ENCODE measurements around the gene FLNB. TPM values are rescaled to one million over a fixed set of nuclear protein-coding genes. Genes with fewer than 3 reads are reported as not detected.
A peak's percentile ranks its signal among the peaks of the same experiment; 100 is the strongest.

FLNB gene
- total and polyA plus RNA-seq, 2 of the 13 experiments (the other 11 are each of a cell fraction or from before 2014, with no cell fraction given) = 106 to 130 TPM

DNA sequence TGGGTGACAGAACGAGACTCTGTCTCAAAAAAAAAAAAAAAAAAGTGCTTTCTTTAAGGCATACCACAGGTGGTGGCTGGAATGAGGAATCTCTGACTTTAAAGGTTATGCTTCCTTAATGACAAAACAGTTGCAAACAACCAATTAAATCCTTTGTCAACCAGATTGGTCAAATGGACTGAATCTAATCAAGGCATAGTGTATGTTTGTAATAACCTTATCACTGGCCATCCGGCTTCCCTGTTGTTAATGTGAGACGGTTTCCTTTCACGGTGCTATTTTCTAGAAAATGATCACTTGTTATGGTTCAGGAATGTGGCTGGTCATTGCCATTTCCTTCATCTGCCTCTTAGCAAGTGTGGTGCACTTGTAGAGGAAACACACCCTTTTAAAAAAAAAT, 75.9 kb downstream of the FLNB start (continued):
- TF ChIP-seq CEBPZ (IDR thresholded peaks at IDR 0.05; ENCODE audit: low read length) = no peak
- TF ChIP-seq ZNF670 (CRISPR knock-in tag; IDR thresholded peaks at IDR 0.05; ENCODE audit: borderline replicate concordance) = no peak
- TF ChIP-seq KLF11 (CRISPR knock-in tag; IDR thresholded peaks at IDR 0.05) = no peak
- TF ChIP-seq NFYB (CRISPR knock-in tag; IDR thresholded peaks at IDR 0.05) = no peak
- TF ChIP-seq, protein P1, sequence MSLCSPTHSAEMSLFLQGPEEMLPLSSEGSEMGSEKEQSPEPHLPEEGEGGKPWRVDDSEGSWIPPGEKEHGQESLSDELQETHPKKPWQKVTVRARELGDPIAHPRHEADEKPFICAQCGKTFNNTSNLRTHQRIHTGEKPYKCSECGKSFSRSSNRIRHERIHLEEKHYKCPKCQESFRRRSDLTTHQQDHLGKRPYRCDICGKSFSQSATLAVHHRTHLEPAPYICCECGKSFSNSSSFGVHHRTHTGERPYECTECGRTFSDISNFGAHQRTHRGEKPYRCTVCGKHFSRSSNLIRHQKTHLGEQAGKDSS (CRISPR knock-in tag; IDR thresholded peaks at IDR 0.05; ENCODE audit: borderline replicate concordance, low read depth) = no peak
- no peak for TF ChIP-seq BHLHE40 (IDR thresholded peaks at IDR 0.05; ENCODE audit: low read length)
- no peak for TF ChIP-seq HCFC1 (IDR thresholded peaks at IDR 0.05; ENCODE audit: low read depth, low read length)

GRCh38 chr3:58084788-58085543, 76.7 kb downstream of the FLNB start:
- no peaks in the 10 kb centered on the region for H3K27me3 ChIP-seq (ENCODE audit: control insufficient read depth in 1 of 2, insufficient read depth in 2 of 2, low read length in 2 of 2)
- H3K79me2 ChIP-seq (ENCODE audit: insufficient read depth, low read length) = peaks cover 49% of the 10 kb centered on the region
- H3K27ac ChIP-seq (ENCODE audit: extremely low read length, insufficient read depth, low read length) = no peak overlapping the region
- H3K9me3 ChIP-seq (ENCODE audit: low read length) = no peaks in the 10 kb centered on the region
- H2AFZ ChIP-seq (ENCODE audit: low read length) = no peak overlapping the region
- peaks cover 32% of the 10 kb centered on the region for H3K4me1 ChIP-seq (ENCODE audit: insufficient read depth, low read length)
- peaks cover 3% of the 10 kb centered on the region; the same call in 1 of the 2 replicates for H4K20me1 ChIP-seq (ENCODE audit: insufficient read depth, low read length)
- in situ Hi-C loops (cut with HindIII; ENCODE audit: extremely low pct_ligation_motif_present, low pct_unique_long_range_greater_than_20kb) = no loop called here
- peaks cover 22 to 68% of the 10 kb centered on the region in 2 experiments for H3K36me3 ChIP-seq (replicated peaks in 1 of 2; ENCODE audit: control insufficient read depth in 1 of 2, insufficient read depth in 2 of 2, low read length in 2 of 2)
- no TSS peak for BruUV-seq (replicated peaks)
- no peak overlapping the region for H3K4me3 ChIP-seq (replicated peaks in 1 of 3; ENCODE audit: insufficient read depth in 1 of 3, low read depth in 2 of 3, low read length in 3 of 3)
- CTCF ChIA-PET (ENCODE audit: low intra/inter-chr PET ratio, low total read pairs) = no interaction called here
- no peak overlapping the region for H3K4me2 ChIP-seq (ENCODE audit: low read depth, low read length)
- ATAC-seq (peak; percentile 70), DNase-seq (ENCODE audit: low spot score) (peak; percentile 70), FAIRE-seq (peak; percentile 51)
- no peak overlapping the region for H3K9ac ChIP-seq (ENCODE audit: insufficient read depth, low read depth, low read length)
- intact Hi-C loops (cut with micrococcal nuclease; ENCODE audit: unreplicated experiment) = no loop called here
- POLR2A ChIA-PET = interaction anchor here (1.0 to 1.5 kb wide), 2 partner anchors 16 to 17 kb away, joined by 3 read pairs; no protein-coding TSS in a partner anchor
- WGBS (ENCODE audit: low lambda C conversion rate) = 64% methylated on average over 5 of the region's 5 CpGs
- no peak for TF ChIP-seq ZBTB46 (CRISPR knock-in tag; IDR thresholded peaks at IDR 0.05; ENCODE audit: borderline replicate concordance)
- TF ChIP-seq ZNF431 (CRISPR knock-in tag; IDR thresholded peaks at IDR 0.05; ENCODE audit: borderline replicate concordance, low read depth) = no peak
- no peak for TF ChIP-seq ZNF34 (CRISPR knock-in tag; IDR thresholded peaks at IDR 0.05; ENCODE audit: borderline replicate concordance)
- no peak for TF ChIP-seq THAP11 (CRISPR knock-in tag; IDR thresholded peaks at IDR 0.05)
- 0 out of 2 replicates have a peak, but pooled peaks have one; percentile 23 for TF ChIP-seq MED1 (CRISPR knock-in tag; IDR thresholded peaks at IDR 0.05)
- TF ChIP-seq MZF1 (CRISPR knock-in tag; IDR thresholded peaks at IDR 0.05; ENCODE audit: borderline replicate concordance) = no peak
